Heart right ventricle (tissue), 16 donors: ENCODE measurements around the gene SH3BP4. TPM values are rescaled to one million over a fixed set of nuclear protein-coding genes. Genes with fewer than 3 reads are reported as not detected.

Experiments
- ATAC-seq, 8 donors: fragments of 200-7000 bp; cut with Tn5 transposase; one replicate each; pipeline ENCODE4 v1.9.1; 2020; ENCODE audit warnings: mild to moderate bottlenecking in 8 of 8, moderate library complexity in 8 of 8, moderate number of reproducible peaks in 1 of 8
- DNase-seq, 2 donors: peaks; one replicate each; pipeline ENCODE4 v3.0.0-alpha.2; 2020
- H3K27ac ChIP-seq, 10 donors: fragments of 200-600 bp; sonication (generic) in 2 of 10; one replicate each; pipeline versions ENCODE4 v1.5.0 to v1.8.0; 2020 to 2022; ENCODE audit warnings: mild to moderate bottlenecking in 3 of 10
- H3K27me3 ChIP-seq, 7 donors: fragments of 200-600 bp; one replicate each; pipeline ENCODE4 v1.8.0; 2021 to 2022; ENCODE audit warnings: mild to moderate bottlenecking in 2 of 7
- H3K36me3 ChIP-seq, 9 donors: fragments of 200-600 bp; sonication (generic) in 1 of 9; one replicate each; pipeline versions ENCODE4 v1.5.0 to v1.8.0; 2020 to 2022; ENCODE audit warnings: mild to moderate bottlenecking in 2 of 9
- H3K4me1 ChIP-seq, 9 donors: fragments of 200-600 bp; sonication (generic) in 1 of 9; one replicate each; pipeline versions ENCODE4 v1.5.0 to v1.8.0; 2020 to 2022; ENCODE audit warnings: mild to moderate bottlenecking in 4 of 9
- H3K4me3 ChIP-seq, 10 donors: fragments of 200-600 bp; sonication (generic) in 2 of 10; one replicate each; pipeline versions ENCODE4 v1.5.0 to v1.8.0; 2020 to 2022; ENCODE audit warnings: mild to moderate bottlenecking in 7 of 10, moderate library complexity in 2 of 10
- H3K9me3 ChIP-seq, 11 donors: fragments of 200-600 bp in 10 of 11; sonication (generic) in 2 of 11; one replicate each; pipeline versions ENCODE4 v1.5.0 to v1.8.0; 2013 to 2022; ENCODE audit warnings: mild to moderate bottlenecking in 2 of 11, control low read depth in 1 of 11, moderate library complexity in 1 of 11
- WGBS, 2 donors: extraction: QIAGEN DNeasy Blood & Tissue Kit; methylation state at CpG; one replicate each; pipeline ENCODE4 v1.1.7; 2013; ENCODE audit warnings: inconsistent platforms in 1 of 2; 5-methylcytosine and 5-hydroxymethylcytosine counted together
- intact Hi-C, 10 donors: fragments of 100-400 bp; cut with DNase I; formaldehyde crosslinking; loops; one replicate each; pipeline versions ENCODE4 v1.11.1 to v1.14.2; 2022
- polyA plus RNA-seq, 2 donors: library from polyadenylated mRNA; stranded (reverse); fragments of 200-250 nt; gene quantifications; one replicate each; pipeline ENCODE4 v1.2.3, GENCODE V29; 2013
- total RNA-seq, 10 donors: library from RNA; stranded (reverse); fragmentation: NEBNext Ultra II Directional in 3 of 10; extraction: Animal tissue kit (Norgen Biotek cat#: 25700) in 3 of 10; gene quantifications; one replicate each; pipeline versions ENCODE4 v1.2.1 to v1.2.4, GENCODE V29; 2021 to 2023
- TF ChIP-seq, protein P1 (sequence below), 9 donors: fragments of 200-600 bp; sonication (generic) in 2 of 9; IDR thresholded peaks; one replicate each; pipeline versions ENCODE4 v1.5.0 to v1.8.0; 2021 to 2022; ENCODE audit warnings: antibody characterized with exemption in 9 of 9, mild to moderate bottlenecking in 5 of 9, moderate library complexity in 1 of 9
- donor health status: Arrhythmogenic right ventricular cardiomyopathy.
- donor health status: ischemic (EF 13 %, LVEDD 7.1; RV severe dilation, severe dysfunction).
- donor health status: healthy with polysubstance abuse.
- donor health status: DM: no; HTN: yes; CAD: no.
- donor health status: DM: no; HTN: no; CAD: no.
- donor health status: ischemic (EF 25% LVEDD 6.9; RV normal size, moderate dysfunction).
- donor health status: ischemic (EF 25% LVEDD 5.7; RV mildly dilated, moderate dysfunction).
- donor health status: healthy.
- donor health status: DM: yes; HTN: yes; CAD: no.
- donor health status: Ischemic cardiomyopathy.
- donor health status: ischemic (EF 35%, LVEDD 5.7; RV mildly dilated, moderate dysfunction).
- donor health status: nonischemic (EF 11% LVEDD 7.7; RV severe dilation, severe dysfunction).
- donor health status: DM: yes; HTN: yes; CAD: no.
- donor health status: PGD.
- donor health status: ischemic (EF 29% LVEDD 5.4; RV normal size, mild dysfunction).
- donor health status: nonischemic (EF 23%, LVEDD 6.1; RV moderate dilation, normal function).

Gene SH3BP4
- total and polyA plus RNA-seq, 12 donors: 6.3 to 15.3 (median 10.8) TPM

GRCh38 chr2:235085476-235085875, 133.7 kb downstream of the SH3BP4 start:
- TF ChIP-seq, protein P1, sequence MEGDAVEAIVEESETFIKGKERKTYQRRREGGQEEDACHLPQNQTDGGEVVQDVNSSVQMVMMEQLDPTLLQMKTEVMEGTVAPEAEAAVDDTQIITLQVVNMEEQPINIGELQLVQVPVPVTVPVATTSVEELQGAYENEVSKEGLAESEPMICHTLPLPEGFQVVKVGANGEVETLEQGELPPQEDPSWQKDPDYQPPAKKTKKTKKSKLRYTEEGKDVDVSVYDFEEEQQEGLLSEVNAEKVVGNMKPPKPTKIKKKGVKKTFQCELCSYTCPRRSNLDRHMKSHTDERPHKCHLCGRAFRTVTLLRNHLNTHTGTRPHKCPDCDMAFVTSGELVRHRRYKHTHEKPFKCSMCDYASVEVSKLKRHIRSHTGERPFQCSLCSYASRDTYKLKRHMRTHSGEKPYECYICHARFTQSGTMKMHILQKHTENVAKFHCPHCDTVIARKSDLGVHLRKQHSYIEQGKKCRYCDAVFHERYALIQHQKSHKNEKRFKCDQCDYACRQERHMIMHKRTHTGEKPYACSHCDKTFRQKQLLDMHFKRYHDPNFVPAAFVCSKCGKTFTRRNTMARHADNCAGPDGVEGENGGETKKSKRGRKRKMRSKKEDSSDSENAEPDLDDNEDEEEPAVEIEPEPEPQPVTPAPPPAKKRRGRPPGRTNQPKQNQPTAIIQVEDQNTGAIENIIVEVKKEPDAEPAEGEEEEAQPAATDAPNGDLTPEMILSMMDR (IDR thresholded peaks at IDR 0.05): no peak
- no peak for DNase-seq
- intact Hi-C loops: no loop called here
- H3K4me1 ChIP-seq: peaks cover 0 to 30% (median 16%) of the 10 kb centered on the region in 9 donors
- H3K36me3 ChIP-seq: no peaks in the 10 kb centered on the region
- H3K27me3 ChIP-seq: no peaks in the 10 kb centered on the region
- no peak overlapping the region for H3K4me3 ChIP-seq
- WGBS, 2 donors: 58 to 83% methylated on average over 1 of the region's 1 CpG
- no peak overlapping the region for H3K27ac ChIP-seq
- no peak for ATAC-seq
- peaks cover 0 to 7% (median 0%) of the 10 kb centered on the region in 11 donors for H3K9me3 ChIP-seq

DNA sequence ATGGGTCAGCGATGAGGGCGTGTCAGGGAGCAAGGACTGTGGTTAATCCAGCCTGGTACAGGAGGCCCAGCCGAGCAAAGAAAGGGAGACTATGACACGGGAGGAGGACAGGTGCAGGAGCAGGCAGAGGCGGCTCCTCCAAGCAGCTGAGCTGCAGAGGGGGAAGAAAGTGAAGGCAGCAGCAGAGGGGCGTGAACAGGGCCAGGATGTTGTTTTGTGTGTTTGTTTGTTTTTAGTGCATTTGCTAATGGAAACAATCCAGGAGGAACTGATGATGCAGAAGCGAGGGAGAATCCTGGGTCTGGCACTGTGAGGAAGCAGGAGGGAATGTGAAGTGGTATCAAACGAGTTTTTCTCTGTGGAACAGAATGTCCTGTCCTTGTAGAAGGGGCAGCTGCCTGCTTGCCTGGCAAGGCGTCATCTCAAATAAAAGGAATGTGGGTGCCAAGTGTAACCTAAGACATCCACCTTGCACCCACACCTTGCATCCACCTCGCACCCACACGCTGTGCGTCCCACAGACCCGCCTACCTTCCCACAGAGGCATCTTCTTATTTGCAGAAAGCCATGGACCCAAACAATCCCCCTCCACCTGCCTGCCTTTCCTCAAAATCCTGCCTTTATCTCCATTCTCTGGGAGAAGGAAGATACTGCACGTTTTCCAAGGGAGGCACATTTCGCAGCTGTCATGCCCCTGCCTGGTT, 134.8 kb downstream of the SH3BP4 start:
- H3K27ac ChIP-seq: no peak overlapping the region
- DNase-seq: no peak
- peaks cover 0 to 7% (median 0%) of the 10 kb centered on the region in 11 donors for H3K9me3 ChIP-seq
- H3K36me3 ChIP-seq: no peaks in the 10 kb centered on the region
- ATAC-seq: no peak
- H3K27me3 ChIP-seq: no peaks in the 10 kb centered on the region
- peaks cover 0 to 30% (median 16%) of the 10 kb centered on the region in 9 donors for H3K4me1 ChIP-seq
- TF ChIP-seq, protein P1 (IDR thresholded peaks at IDR 0.05): no peak
- intact Hi-C loops: no loop called here
- WGBS, 2 donors: 86 to 87% methylated on average over 15 of the region's 15 CpGs
- H3K4me3 ChIP-seq: no peak overlapping the region

DNA sequence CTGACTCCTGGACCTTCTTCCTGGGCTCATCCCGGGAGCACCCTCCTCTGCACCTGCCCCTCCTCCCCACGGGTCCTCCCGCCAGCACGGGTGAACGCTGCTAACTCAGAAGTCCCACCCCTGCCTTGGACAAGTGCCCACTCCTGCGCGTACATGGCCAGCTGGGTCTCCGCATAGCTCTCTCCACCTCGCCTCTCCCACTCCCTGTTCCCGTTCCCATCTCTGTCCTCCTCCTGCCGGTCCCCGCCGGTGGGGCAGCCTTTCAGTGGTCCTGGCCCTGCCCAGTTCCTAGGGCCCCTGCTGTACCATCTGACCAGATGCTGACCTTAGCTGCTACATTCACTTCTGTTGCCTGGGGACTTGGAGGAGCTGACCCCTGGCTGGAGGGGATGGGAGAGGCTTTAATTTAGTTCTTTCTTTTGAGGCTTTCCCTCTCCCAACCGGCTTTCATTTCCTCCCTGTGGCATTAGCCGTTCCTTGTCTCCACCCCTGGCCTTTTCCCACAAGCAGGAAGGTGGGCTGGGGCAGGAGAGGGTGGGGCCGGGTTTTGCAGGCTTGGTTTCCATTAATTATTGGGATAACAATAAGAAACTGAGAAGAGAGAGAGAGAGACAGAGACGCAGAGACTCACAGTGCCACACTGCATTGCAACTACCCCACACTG, 136.1 kb downstream of the SH3BP4 start:
- ATAC-seq (peak; percentile 59 to 84 (median 78)), DNase-seq (peak; percentile 69 to 70)
- TF ChIP-seq, protein P1 (IDR thresholded peaks at IDR 0.05): peak in 4 of 9 donors; percentile 4 to 29 (median 27)
- intact Hi-C loops: no loop called here
- Histone ChIP-seq H3K9me3 (peaks cover 0 to 7% (median 0%) of the 10 kb centered on the region in 11 donors), H3K36me3 (no peaks in the 10 kb centered on the region), H3K27ac (peak overlapping the region in 8 of 10 donors; percentile 6 to 73 (median 46)), H3K4me3 (peak overlapping the region in 8 of 10 donors; percentile 17 to 37 (median 27)), H3K4me1 (peaks cover 0 to 30% (median 16%) of the 10 kb centered on the region in 9 donors), H3K27me3 (no peaks in the 10 kb centered on the region)
- WGBS, 2 donors: 12 to 13% methylated on average over 17 of the region's 17 CpGs

DNA sequence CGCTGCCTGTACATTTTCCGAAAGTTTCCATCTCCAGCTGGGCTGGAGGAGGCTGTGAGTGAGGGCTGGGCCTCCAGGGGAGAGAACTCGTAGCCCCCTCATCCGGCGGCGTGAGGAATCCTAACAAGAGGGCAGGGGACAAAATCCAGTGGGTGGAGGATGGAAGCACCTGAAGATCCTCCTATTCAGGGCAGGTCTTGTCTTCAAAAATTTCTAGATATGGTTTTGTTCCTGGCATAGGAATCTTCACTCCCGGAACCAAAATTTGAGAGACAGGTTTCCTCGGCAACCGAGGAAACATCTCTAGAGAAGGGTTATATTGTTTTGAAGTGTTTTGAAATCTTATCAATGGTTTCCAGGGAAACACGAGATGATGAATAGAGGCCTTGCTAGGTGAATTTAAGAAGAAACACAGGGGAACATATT, 136.7 kb downstream of the SH3BP4 start:
- Histone ChIP-seq H3K9me3 (peaks cover 0 to 7% (median 0%) of the 10 kb centered on the region in 11 donors), H3K27ac (peak overlapping the region in 8 of 10 donors; percentile 6 to 73 (median 46))
- 35 to 37% methylated on average over 10 of the region's 10 CpGs for WGBS, 2 donors

More for the DNA sequence above, 136.7 kb downstream of the SH3BP4 start:
- TF ChIP-seq, protein P1 (IDR thresholded peaks at IDR 0.05): peak in 2 of 9 donors; percentile 10 to 11
- Histone ChIP-seq H3K27me3 (no peaks in the 10 kb centered on the region), H3K36me3 (no peaks in the 10 kb centered on the region), H3K4me3 (peak overlapping the region in 7 of 10 donors; percentile 18 to 37 (median 28)), H3K4me1 (peaks cover 0 to 30% (median 16%) of the 10 kb centered on the region in 9 donors)
- intact Hi-C loops: no loop called here
- ATAC-seq (peak in 7 of 8 donors; percentile 23 to 65 (median 42)), DNase-seq (no peak)
